Activated CD8-positive, alpha-beta memory T cell treated with anti-CD3 and anti-CD28 coated beads for 1 hour (primary cell): ENCODE results near the gene GPX1.
"Not testable (repeated sequence)": the region's sequence is repeated elsewhere in the genome, so short reads cannot be mapped to it uniquely, and the experiment has no call there.

Source experiments
- DNase-seq, 2 donors: peaks; one replicate each; pipeline ENCODE4 v3.0.0-alpha.2; 2020; ENCODE audit warnings: low read depth in 1 of 2; ENCODE audit errors: extremely low read depth in 1 of 2

GPX1 gene

GRCh38 chr3:49358217-49358883 is at the start of gene GPX1:
Gene GPX1 (minus strand): TSS chr3:49358353. CDS start chr3:49358278, 75 bp downstream.
- DNase-seq, result peak in 1 of 2 donors; percentile 63

GRCh38 chr3:49406571-49407565 is 48.7 kb upstream of the GPX1 start:
- DNase-seq, result no peak

GRCh38 chr3:49405570-49405969 is 47.4 kb upstream of the GPX1 start:
- DNase-seq, result not testable (repeated sequence)

GRCh38 chr3:49403891-49404290 is 45.7 kb upstream of the GPX1 start:
- DNase-seq, result no peak

DNA sequence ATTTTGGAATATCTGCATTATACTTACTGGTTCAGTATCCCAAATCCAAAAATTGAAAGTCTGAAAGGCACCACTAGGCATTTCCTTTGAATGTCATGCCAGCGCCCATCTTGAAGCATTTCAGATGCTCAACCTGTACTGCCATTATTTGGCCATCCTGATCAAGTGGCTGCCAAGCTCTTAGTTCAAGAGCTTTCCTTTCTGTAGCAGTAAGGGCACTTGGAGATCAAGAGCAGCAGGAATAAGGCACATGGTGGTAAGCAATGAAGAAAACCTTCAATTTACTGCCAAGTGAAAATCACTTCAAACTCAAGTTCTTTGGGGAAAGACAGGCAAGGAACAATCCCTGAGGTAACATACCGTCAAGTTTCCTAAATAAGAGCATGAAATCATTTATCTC is 43.6 kb upstream of the GPX1 start:
- DNase-seq, result no peak

DNA sequence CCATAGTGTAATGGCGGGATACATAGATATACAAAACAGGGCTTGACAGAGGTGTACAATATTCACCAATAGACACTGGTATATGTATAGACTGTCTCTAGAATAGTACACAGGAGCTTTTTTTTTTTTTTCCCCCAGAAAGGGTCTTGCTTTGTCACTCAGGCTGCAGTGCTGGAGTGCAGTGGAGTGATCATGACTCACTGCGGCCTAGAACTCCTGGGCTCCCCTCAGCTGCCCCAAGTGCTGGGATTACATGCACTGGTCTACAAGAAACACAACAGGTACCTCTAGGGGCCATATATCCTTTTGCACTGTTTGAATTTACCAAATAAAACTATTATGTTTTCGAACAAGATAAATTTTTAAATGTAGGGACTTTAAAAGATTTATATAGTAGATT is 41.3 kb upstream of the GPX1 start:
- no peak for DNase-seq

GRCh38 chr3:49397470-49397869 is 39.3 kb upstream of the GPX1 start:
- no peak for DNase-seq

GRCh38 chr3:49391310-49391709 is 33.2 kb upstream of the GPX1 start:
- DNase-seq, result not testable (repeated sequence)

- no peak for DNase-seq
Measured at GRCh38 chr3:49389297-49389696, 31.1 kb upstream of the GPX1 start.

- no peak for DNase-seq
Measured at GRCh38 chr3:49388289-49388820, 30.2 kb upstream of the GPX1 start.

DNA sequence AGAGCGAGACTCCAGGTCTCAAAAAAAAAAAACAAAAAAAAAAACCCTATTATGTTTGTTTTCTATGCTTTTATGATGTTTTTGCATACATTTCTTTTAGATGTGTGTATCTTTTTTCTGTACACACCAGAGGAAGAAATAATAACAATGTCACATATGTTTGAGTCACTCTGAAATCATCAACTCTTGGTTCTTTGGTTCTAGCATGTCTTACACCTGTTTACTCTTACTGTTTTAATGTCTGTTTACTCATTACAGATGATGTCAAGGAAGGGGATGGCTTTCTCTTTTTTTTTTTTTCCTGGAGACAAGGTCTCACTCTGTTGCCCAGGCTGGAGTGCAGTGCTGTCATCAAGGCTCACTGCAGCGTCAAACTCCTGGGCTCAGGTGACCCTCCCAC is 29.6 kb upstream of the GPX1 start:
- no peak for DNase-seq

GRCh38 chr3:49386056-49386756 is 28.1 kb upstream of the GPX1 start:
- DNase-seq, result no peak

DNA sequence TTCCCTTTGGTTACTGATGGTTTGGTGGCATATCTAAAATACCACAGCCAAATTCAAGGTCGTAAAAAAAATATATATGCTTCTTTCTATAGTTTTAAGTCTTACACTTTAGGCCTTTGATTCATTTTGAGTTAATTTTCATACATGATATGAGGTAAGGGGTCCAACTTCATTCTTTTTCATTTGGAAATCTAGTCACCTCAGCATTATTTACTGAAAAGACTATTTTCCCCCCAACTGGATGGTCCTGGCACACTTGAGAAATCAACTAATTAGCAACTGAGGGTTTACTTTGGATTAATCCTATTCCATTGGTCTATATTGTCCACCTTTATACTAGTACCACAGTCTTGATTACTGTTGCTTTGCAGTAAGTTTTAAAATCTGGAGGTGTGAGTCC is 27.5 kb upstream of the GPX1 start:
- no peak for DNase-seq

DNA sequence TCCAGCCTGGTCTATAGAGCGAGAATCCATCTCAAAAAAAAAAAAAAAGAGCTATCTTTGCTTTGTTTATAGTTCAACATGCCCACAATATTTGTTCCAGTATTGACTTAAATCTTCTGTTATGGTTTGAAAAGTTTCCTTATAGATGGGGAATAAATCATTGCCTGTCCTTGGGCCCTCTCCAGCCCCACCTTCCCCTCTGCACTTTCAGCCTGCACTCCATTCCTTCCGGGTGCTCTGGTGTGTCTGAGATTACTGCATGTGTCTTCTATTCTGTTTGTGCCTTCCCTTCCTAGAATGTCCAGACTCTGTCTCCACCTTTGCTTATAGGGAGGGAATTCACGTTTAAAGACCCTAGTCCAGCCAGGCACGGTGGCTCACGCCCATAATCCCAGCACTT is 25.2 kb upstream of the GPX1 start:
- no peak for DNase-seq

DNA sequence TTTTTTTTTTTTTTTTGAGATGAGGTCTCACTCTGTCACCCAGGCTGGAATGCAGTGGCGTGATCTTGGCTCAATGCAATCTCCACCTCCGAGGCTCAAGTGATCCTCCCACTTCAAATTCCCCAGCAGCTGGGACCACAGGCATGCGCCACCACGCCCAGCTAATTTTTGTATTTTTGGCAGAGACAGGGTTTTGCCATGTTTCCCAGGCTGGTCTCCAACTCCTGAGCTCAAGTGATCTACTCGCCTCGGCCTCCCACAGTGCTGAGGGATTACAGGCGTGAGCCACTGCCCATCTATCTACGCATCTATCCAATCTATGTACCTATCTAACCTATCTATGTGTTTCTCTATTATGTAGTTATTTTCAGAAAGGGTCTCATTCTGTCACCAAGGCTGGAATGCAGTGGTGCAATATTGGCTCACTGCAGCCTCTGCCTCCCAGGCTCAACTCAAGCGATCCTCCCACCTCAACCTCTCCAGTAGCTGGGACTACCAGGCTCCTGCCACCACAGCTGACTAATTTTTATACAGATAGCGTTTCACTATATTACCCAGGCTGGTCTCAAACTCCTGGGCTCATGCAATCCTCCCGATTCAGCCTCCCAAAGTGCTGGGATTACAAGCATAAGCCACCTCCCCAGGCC is 20.2 kb upstream of the GPX1 start:
- no peak for DNase-seq

GRCh38 chr3:49377483-49377882 is 19.3 kb upstream of the GPX1 start:
- DNase-seq, result no peak

- no peak for DNase-seq
Measured at GRCh38 chr3:49371946-49372345, 13.8 kb upstream of the GPX1 start.

DNA sequence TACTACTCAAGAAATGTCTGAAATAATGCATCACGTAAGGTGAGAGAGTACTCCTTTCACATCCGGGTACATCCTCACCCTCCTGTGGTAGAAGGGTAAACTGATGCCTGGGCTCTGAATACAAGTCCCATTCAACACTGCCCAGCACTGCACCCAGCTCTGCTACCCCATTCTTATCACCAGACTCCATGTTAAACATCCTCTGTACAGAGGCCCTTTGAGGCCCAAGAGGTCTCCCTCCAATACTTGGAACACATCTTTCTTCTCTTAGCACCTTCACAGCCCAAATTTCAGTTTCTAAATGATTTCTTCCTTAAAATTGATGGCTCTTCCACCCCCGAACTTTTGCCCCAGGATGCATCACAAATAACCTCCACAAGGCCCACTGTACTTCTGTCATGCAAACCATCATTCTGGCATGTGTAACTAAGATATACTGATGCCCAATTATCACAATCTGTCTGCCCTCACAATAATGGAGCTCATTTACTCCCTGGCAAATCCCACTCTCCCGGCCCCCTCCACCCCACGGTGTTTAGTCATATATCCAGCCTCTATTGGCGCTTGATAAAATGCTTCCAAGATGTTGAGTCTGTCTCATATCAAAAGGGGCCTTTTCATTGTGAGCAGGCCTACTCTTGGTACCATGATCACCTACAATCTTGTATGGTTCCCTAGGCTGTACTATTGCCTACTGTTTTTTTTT is 12.6 kb upstream of the GPX1 start:
- no peak for DNase-seq

GRCh38 chr3:49362561-49362960 is 4.4 kb upstream of the GPX1 start:
- no peak for DNase-seq

DNA sequence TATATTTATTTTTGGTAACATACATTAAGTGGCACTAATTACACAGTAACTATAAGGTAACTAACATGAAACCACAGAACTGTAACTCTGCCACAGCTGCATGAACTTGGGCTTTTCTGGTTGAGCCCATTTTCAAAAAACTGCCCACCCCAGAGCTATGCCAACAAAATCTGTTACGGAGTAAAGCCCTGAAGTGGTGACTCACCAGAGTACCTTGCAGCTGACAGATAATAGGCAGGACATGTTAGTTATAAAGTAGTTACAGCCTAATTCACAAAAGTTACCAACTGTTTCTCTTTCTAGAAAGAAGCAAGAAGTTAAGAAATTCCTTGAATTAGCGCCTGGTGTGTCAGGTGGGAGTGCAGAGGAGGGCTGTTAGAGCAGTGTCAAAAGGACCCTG is 1.5 kb upstream of the GPX1 start:
- DNase-seq, result no peak
